ENCODE data around the gene SNX12. TPM values are rescaled to one million over a fixed set of nuclear protein-coding genes. Genes with fewer than 3 reads are reported as not detected.

Gene SNX12
- total RNA-seq (ENCODE audit: low replicate concordance) = 71.0 and 72.2 TPM in 2 replicates

GRCh38 chrX:71068044-71068918, at the start of gene SNX12:
SNX12 (minus strand) TSS chrX:71068334; CDS start chrX:71068306, 28 bp downstream.

GRCh38 chrX:71111141-71111843, 43.2 kb upstream of the SNX12 start, which contains the start of gene IL2RG:
IL2RG (minus strand) TSS chrX:71111577; CDS start chrX:71111539, 38 bp downstream.

GRCh38 chrX:71106427-71106826, 38.3 kb upstream of the SNX12 start, which contains the start of gene CXorf65:
CXorf65 (minus strand) TSS chrX:71106740; CDS start chrX:71106556, 184 bp downstream.

GRCh38 chrX:71095555-71095980, 27.4 kb upstream of the SNX12 start, which contains the start of gene FOXO4:
FOXO4 (plus strand) TSS chrX:71095851; CDS start chrX:71096529, 678 bp downstream.

Other genes with a start within 250 kb of the SNX12 start
- gene TEX11, start 159.6 kb downstream of the SNX12 start, total RNA-seq (ENCODE audit: low replicate concordance) = not detected in 2 replicates
- not detected in 2 replicates for gene SLC7A3, start 137.2 kb downstream of the SNX12 start, total RNA-seq (ENCODE audit: low replicate concordance)
- 4.4 and 4.6 TPM in 2 replicates for gene FOXO4, start 27.5 kb upstream of the SNX12 start, total RNA-seq (ENCODE audit: low replicate concordance)
- not detected in 2 replicates for gene CXorf65, start 38.4 kb upstream of the SNX12 start, total RNA-seq (ENCODE audit: low replicate concordance)
- gene IL2RG, start 43.2 kb upstream of the SNX12 start, total RNA-seq (ENCODE audit: low replicate concordance) = not detected in 2 replicates
- 23.3 and 25.5 TPM in 2 replicates for gene MED12, start 50.3 kb upstream of the SNX12 start, total RNA-seq (ENCODE audit: low replicate concordance)
- 0.08 and 0.35 TPM in 2 replicates for gene NLGN3, start 76.5 kb upstream of the SNX12 start, total RNA-seq (ENCODE audit: low replicate concordance)
- not detected in 2 replicates for gene GJB1, start 154.9 kb upstream of the SNX12 start, total RNA-seq (ENCODE audit: low replicate concordance)
- 5.1 and 10.4 TPM in 2 replicates for gene ZMYM3, start 185.8 kb upstream of the SNX12 start, total RNA-seq (ENCODE audit: low replicate concordance)
- 307 and 438 TPM in 2 replicates for gene NONO, start 215.3 kb upstream of the SNX12 start, total RNA-seq (ENCODE audit: low replicate concordance)
- gene ITGB1BP2, start 233.4 kb upstream of the SNX12 start, total RNA-seq (ENCODE audit: low replicate concordance) = 0.70 and 6.6 TPM in 2 replicates